Activated CD4-positive, alpha-beta T cell treated with anti-CD3 and anti-CD28 coated beads, Interleukin-2, amount 50 U/mL, for 4 hours (primary cell): Measurements from ENCODE around the gene FAM13C.
"Not testable (repeated sequence)": the region's sequence is repeated elsewhere in the genome, so short reads cannot be mapped to it uniquely, and the experiment has no call there.

Experiments
- DNase-seq, 2 experiments: peaks; one replicate each; pipeline ENCODE4 v3.0.0-alpha.2; 2020

Gene FAM13C

GRCh38 chr10:59272061-59272460, 90.3 kb downstream of the FAM13C start:
- no peak for DNase-seq

- no peak for DNase-seq
Observed at GRCh38 chr10:59271160-59271559, 91.2 kb downstream of the FAM13C start.

GRCh38 chr10:59270492-59270891, 91.9 kb downstream of the FAM13C start:
- no peak for DNase-seq

GRCh38 chr10:59269651-59270050, 92.7 kb downstream of the FAM13C start:
- no peak for DNase-seq

GRCh38 chr10:59268460-59268859, 93.9 kb downstream of the FAM13C start:
- DNase-seq: no peak

- no peak for DNase-seq
Observed at GRCh38 chr10:59266321-59266720, 96.0 kb downstream of the FAM13C start.

- no peak for DNase-seq
Observed at GRCh38 chr10:59265141-59265540, 97.2 kb downstream of the FAM13C start.

- no peak for DNase-seq
Observed at GRCh38 chr10:59258890-59259289, 103.5 kb downstream of the FAM13C start.

- DNase-seq: no peak
Observed at GRCh38 chr10:59257224-59257623, 105.1 kb downstream of the FAM13C start.

GRCh38 chr10:59255463-59255862, 106.9 kb downstream of the FAM13C start:
- DNase-seq: no peak

GRCh38 chr10:59252491-59252890, 109.9 kb downstream of the FAM13C start:
- DNase-seq: no peak

GRCh38 chr10:59245686-59246085, 116.7 kb downstream of the FAM13C start:
- DNase-seq: no peak

GRCh38 chr10:59244871-59245270, 117.5 kb downstream of the FAM13C start:
- DNase-seq: no peak

GRCh38 chr10:59243611-59244195, 118.6 kb downstream of the FAM13C start:
- DNase-seq: no peak

- DNase-seq: no peak
Observed at GRCh38 chr10:59242991-59243390, 119.4 kb downstream of the FAM13C start.

GRCh38 chr10:59242057-59242456, 120.3 kb downstream of the FAM13C start:
- DNase-seq: no peak

- no peak for DNase-seq
Observed at GRCh38 chr10:59240582-59241183, 121.7 kb downstream of the FAM13C start.

GRCh38 chr10:59239108-59239507, 123.2 kb downstream of the FAM13C start:
- DNase-seq: not testable (repeated sequence)

GRCh38 chr10:59237775-59238174, 124.6 kb downstream of the FAM13C start:
- no peak for DNase-seq

- no peak for DNase-seq
Observed at GRCh38 chr10:59236064-59236697, 126.2 kb downstream of the FAM13C start.

GRCh38 chr10:59234816-59235429, 127.4 kb downstream of the FAM13C start:
- DNase-seq: no peak

- no peak for DNase-seq
Observed at GRCh38 chr10:59234194-59234593, 128.2 kb downstream of the FAM13C start.

- no peak for DNase-seq
Observed at GRCh38 chr10:59229441-59229840, 132.9 kb downstream of the FAM13C start.

GRCh38 chr10:59227136-59227673, 135.1 kb downstream of the FAM13C start:
- no peak for DNase-seq
